Measurements from ENCODE around the gene TMED4. TPM values are rescaled to one million over a fixed set of nuclear protein-coding genes. Genes with fewer than 3 reads are reported as not detected.
A peak's percentile ranks its signal among the peaks of the same experiment; 100 is the strongest.

Gene TMED4
- total RNA-seq, 1 donor from 2014 or later, result 45.5 TPM

GRCh38 chr7:44541028-44541869 lies 40.8 kb downstream of the TMED4 start, which contains the start of gene NPC1L1:
TSS of gene NPC1L1 (minus strand) at chr7:44541330. CDS start at chr7:44541259, 71 bp downstream.
- ATAC-seq (peak; percentile 80), DNase-seq (ENCODE audit: low spot score) (peak; percentile 90)

GRCh38 chr7:44540592-44541027 lies 41.4 kb downstream of the TMED4 start:
- DNase-seq (ENCODE audit: low spot score), result no peak
- peak; percentile 0 for ATAC-seq

GRCh38 chr7:44539669-44540506 lies 42.1 kb downstream of the TMED4 start:
- ATAC-seq (peak; percentile 41), DNase-seq (ENCODE audit: low spot score) (peak; percentile 78)

GRCh38 chr7:44538798-44539668 lies 43.0 kb downstream of the TMED4 start:
- no peak for ATAC-seq
- no peak for DNase-seq (ENCODE audit: low spot score)

GRCh38 chr7:44538093-44538797 lies 43.8 kb downstream of the TMED4 start:
- no peak for DNase-seq (ENCODE audit: low spot score)
- no peak for ATAC-seq

GRCh38 chr7:44537442-44537841 lies 44.6 kb downstream of the TMED4 start:
- DNase-seq (ENCODE audit: low spot score) (no peak), ATAC-seq (no peak)

GRCh38 chr7:44536090-44536489 lies 45.9 kb downstream of the TMED4 start:
- DNase-seq (ENCODE audit: low spot score) (no peak), ATAC-seq (no peak)

GRCh38 chr7:44535348-44536064 lies 46.5 kb downstream of the TMED4 start:
- DNase-seq (ENCODE audit: low spot score) (no peak), ATAC-seq (no peak)

GRCh38 chr7:44534501-44534900 lies 47.5 kb downstream of the TMED4 start:
- DNase-seq (ENCODE audit: low spot score), result peak; percentile 47
- peak; percentile 43 for ATAC-seq

GRCh38 chr7:44534087-44534486 lies 47.9 kb downstream of the TMED4 start:
- DNase-seq (ENCODE audit: low spot score), result no peak
- no peak for ATAC-seq

- ATAC-seq, result no peak
Measured at GRCh38 chr7:44533301-44534055, 48.6 kb downstream of the TMED4 start.

GRCh38 chr7:44531421-44532380 lies 50.3 kb downstream of the TMED4 start:
- peak; percentile 35 for DNase-seq (ENCODE audit: low spot score)
- no peak for ATAC-seq

More at GRCh38 chr7:44533301-44534055, 48.6 kb downstream of the TMED4 start:
- DNase-seq (ENCODE audit: low spot score), result no peak

GRCh38 chr7:44530990-44531389 lies 51.0 kb downstream of the TMED4 start:
- DNase-seq (ENCODE audit: low spot score), result peak; percentile 41
- peak; percentile 13 for ATAC-seq
